ENCODE data around the gene SLAIN1.

DNA sequence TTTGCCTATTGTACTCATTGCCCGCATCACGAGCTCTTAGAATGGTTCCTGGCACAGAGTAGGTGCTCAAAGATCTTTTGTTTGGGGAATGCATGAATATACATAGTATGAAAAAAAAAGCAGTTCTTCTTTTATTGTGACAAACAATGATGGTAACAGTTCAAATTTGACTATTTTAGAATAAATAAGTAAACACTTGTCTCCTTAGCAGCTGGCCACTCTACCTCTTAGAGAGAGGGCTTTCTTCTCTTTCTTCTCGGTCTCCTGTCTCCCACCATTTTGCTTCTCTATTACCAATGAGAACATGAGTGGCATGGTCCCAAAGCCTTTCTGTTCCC is 639 bp upstream of the SLAIN1 start:
- TF ChIP-seq, protein P1, sequence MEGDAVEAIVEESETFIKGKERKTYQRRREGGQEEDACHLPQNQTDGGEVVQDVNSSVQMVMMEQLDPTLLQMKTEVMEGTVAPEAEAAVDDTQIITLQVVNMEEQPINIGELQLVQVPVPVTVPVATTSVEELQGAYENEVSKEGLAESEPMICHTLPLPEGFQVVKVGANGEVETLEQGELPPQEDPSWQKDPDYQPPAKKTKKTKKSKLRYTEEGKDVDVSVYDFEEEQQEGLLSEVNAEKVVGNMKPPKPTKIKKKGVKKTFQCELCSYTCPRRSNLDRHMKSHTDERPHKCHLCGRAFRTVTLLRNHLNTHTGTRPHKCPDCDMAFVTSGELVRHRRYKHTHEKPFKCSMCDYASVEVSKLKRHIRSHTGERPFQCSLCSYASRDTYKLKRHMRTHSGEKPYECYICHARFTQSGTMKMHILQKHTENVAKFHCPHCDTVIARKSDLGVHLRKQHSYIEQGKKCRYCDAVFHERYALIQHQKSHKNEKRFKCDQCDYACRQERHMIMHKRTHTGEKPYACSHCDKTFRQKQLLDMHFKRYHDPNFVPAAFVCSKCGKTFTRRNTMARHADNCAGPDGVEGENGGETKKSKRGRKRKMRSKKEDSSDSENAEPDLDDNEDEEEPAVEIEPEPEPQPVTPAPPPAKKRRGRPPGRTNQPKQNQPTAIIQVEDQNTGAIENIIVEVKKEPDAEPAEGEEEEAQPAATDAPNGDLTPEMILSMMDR (IDR thresholded peaks at IDR 0.05): no peak
- TF ChIP-seq EZH2 (IDR thresholded peaks at IDR 0.05; ENCODE audit: borderline replicate concordance, insufficient read depth, low read depth, low read length, poor library complexity, severe bottlenecking): no peak
